ENCODE results near the gene PTH2R. TPM values are rescaled to one million over a fixed set of nuclear protein-coding genes. Genes with fewer than 3 reads are reported as not detected.
"Not testable (repeated sequence)": the region's sequence is repeated elsewhere in the genome, so short reads cannot be mapped to it uniquely, and the experiment has no call there.

Gene PTH2R
- total and polyA plus RNA-seq, 2 donors = 0.04 to 0.69 TPM

GRCh38 chr2:208426412-208427045, 19.9 kb downstream of the PTH2R start:
- 64% methylated on average over 5 of the region's 5 CpGs for WGBS
- DNase-seq (ENCODE audit: extremely low spot score) = no peak
- Histone ChIP-seq H3K27ac (ENCODE audit: low read depth) (no peak overlapping the region), H3K4me3 (ENCODE audit: low read depth, low read length) (no peak overlapping the region), H3K4me1 (ENCODE audit: insufficient read depth) (no peaks in the 10 kb centered on the region), H3K36me3 (ENCODE audit: insufficient read depth) (no peaks in the 10 kb centered on the region)

- Histone ChIP-seq H3K4me1 (ENCODE audit: insufficient read depth) (no peaks in the 10 kb centered on the region), H3K27ac (ENCODE audit: low read depth) (no peak overlapping the region), H3K36me3 (ENCODE audit: insufficient read depth) (no peaks in the 10 kb centered on the region), H3K4me3 (ENCODE audit: low read depth, low read length) (no peak overlapping the region)
- WGBS = 85% methylated on average over 3 of the region's 3 CpGs
- DNase-seq (ENCODE audit: extremely low spot score) = no peak
Observed at GRCh38 chr2:208437755-208438154, 31.2 kb downstream of the PTH2R start.

GRCh38 chr2:208440716-208441115, 34.1 kb downstream of the PTH2R start:
- H3K36me3 ChIP-seq (ENCODE audit: insufficient read depth) = no peaks in the 10 kb centered on the region
- no peaks in the 10 kb centered on the region for H3K4me1 ChIP-seq (ENCODE audit: insufficient read depth)
- H3K4me3 ChIP-seq (ENCODE audit: low read depth, low read length) = no peak overlapping the region
- H3K27ac ChIP-seq (ENCODE audit: low read depth) = no peak overlapping the region
- DNase-seq (ENCODE audit: extremely low spot score) = no peak
- WGBS = 77% methylated on average over 2 of the region's 2 CpGs

GRCh38 chr2:208441951-208442350, 35.4 kb downstream of the PTH2R start:
- Histone ChIP-seq H3K36me3 (ENCODE audit: insufficient read depth) (no peaks in the 10 kb centered on the region), H3K27ac (ENCODE audit: low read depth) (no peak overlapping the region), H3K4me1 (ENCODE audit: insufficient read depth) (no peaks in the 10 kb centered on the region), H3K4me3 (ENCODE audit: low read depth, low read length) (no peak overlapping the region)
- WGBS = 90% methylated on average over 2 of the region's 2 CpGs
- no peak for DNase-seq (ENCODE audit: extremely low spot score)

GRCh38 chr2:208447447-208447846, 40.9 kb downstream of the PTH2R start:
- H3K27ac ChIP-seq (ENCODE audit: low read depth); H3K4me1 ChIP-seq (ENCODE audit: insufficient read depth); H3K4me3 ChIP-seq (ENCODE audit: low read depth, low read length); H3K36me3 ChIP-seq (ENCODE audit: insufficient read depth); DNase-seq (ENCODE audit: extremely low spot score): not testable (repeated sequence)
- 97% methylated on average over 6 of the region's 6 CpGs for WGBS

- WGBS = 57% methylated on average over 2 of the region's 2 CpGs
- Histone ChIP-seq H3K4me3 (ENCODE audit: low read depth, low read length) (no peak overlapping the region), H3K36me3 (ENCODE audit: insufficient read depth) (no peaks in the 10 kb centered on the region), H3K27ac (ENCODE audit: low read depth) (no peak overlapping the region), H3K4me1 (ENCODE audit: insufficient read depth) (no peaks in the 10 kb centered on the region)
- no peak for DNase-seq (ENCODE audit: extremely low spot score)
Observed at GRCh38 chr2:208451061-208451460, 44.5 kb downstream of the PTH2R start.

GRCh38 chr2:208454861-208455260, 48.3 kb downstream of the PTH2R start:
- H3K4me3 ChIP-seq (ENCODE audit: low read depth, low read length) = no peak overlapping the region
- H3K4me1 ChIP-seq (ENCODE audit: insufficient read depth) = no peaks in the 10 kb centered on the region
- no peak overlapping the region for H3K27ac ChIP-seq (ENCODE audit: low read depth)
- no peaks in the 10 kb centered on the region for H3K36me3 ChIP-seq (ENCODE audit: insufficient read depth)
- DNase-seq (ENCODE audit: extremely low spot score) = no peak

- 54% methylated on average over 3 of the region's 3 CpGs for WGBS
- no peak for DNase-seq (ENCODE audit: extremely low spot score)
- Histone ChIP-seq H3K4me3 (ENCODE audit: low read depth, low read length) (no peak overlapping the region), H3K27ac (ENCODE audit: low read depth) (no peak overlapping the region), H3K4me1 (ENCODE audit: insufficient read depth) (no peaks in the 10 kb centered on the region), H3K36me3 (ENCODE audit: insufficient read depth) (no peaks in the 10 kb centered on the region)
Observed at GRCh38 chr2:208463721-208464120, 57.1 kb downstream of the PTH2R start.

- DNase-seq (ENCODE audit: extremely low spot score) = no peak
- WGBS = 80% methylated on average over 8 of the region's 8 CpGs
- Histone ChIP-seq H3K4me1 (ENCODE audit: insufficient read depth) (no peaks in the 10 kb centered on the region), H3K4me3 (ENCODE audit: low read depth, low read length) (no peak overlapping the region), H3K27ac (ENCODE audit: low read depth) (no peak overlapping the region), H3K36me3 (ENCODE audit: insufficient read depth) (no peaks in the 10 kb centered on the region)
Observed at GRCh38 chr2:208464205-208464604, 57.6 kb downstream of the PTH2R start.

- 44% methylated on average over 6 of the region's 6 CpGs for WGBS
- no peak overlapping the region for H3K27ac ChIP-seq (ENCODE audit: low read depth)
- H3K4me3 ChIP-seq (ENCODE audit: low read depth, low read length) = no peak overlapping the region
- no peak for DNase-seq (ENCODE audit: extremely low spot score)
- no peaks in the 10 kb centered on the region for H3K36me3 ChIP-seq (ENCODE audit: insufficient read depth)
- no peaks in the 10 kb centered on the region for H3K4me1 ChIP-seq (ENCODE audit: insufficient read depth)
Observed at GRCh38 chr2:208466151-208466919, 59.7 kb downstream of the PTH2R start.

- Histone ChIP-seq H3K36me3 (ENCODE audit: insufficient read depth) (no peaks in the 10 kb centered on the region), H3K4me1 (ENCODE audit: insufficient read depth) (no peaks in the 10 kb centered on the region), H3K27ac (ENCODE audit: low read depth) (no peak overlapping the region), H3K4me3 (ENCODE audit: low read depth, low read length) (no peak overlapping the region)
- DNase-seq (ENCODE audit: extremely low spot score) = no peak
- 30% methylated on average over 1 of the region's 1 CpG for WGBS
Observed at GRCh38 chr2:208466920-208467298, 60.3 kb downstream of the PTH2R start.

- Histone ChIP-seq H3K4me1 (ENCODE audit: insufficient read depth) (no peaks in the 10 kb centered on the region), H3K4me3 (ENCODE audit: low read depth, low read length) (no peak overlapping the region), H3K36me3 (ENCODE audit: insufficient read depth) (no peaks in the 10 kb centered on the region), H3K27ac (ENCODE audit: low read depth) (no peak overlapping the region)
- no peak for DNase-seq (ENCODE audit: extremely low spot score)
- WGBS = 45% methylated on average over 1 of the region's 1 CpG
Observed at GRCh38 chr2:208467564-208467963, 61.0 kb downstream of the PTH2R start.

GRCh38 chr2:208477741-208478140, 71.1 kb downstream of the PTH2R start:
- DNase-seq (ENCODE audit: extremely low spot score) = no peak
- no peak overlapping the region for H3K27ac ChIP-seq (ENCODE audit: low read depth)
- no peak overlapping the region for H3K4me3 ChIP-seq (ENCODE audit: low read depth, low read length)
- H3K4me1 ChIP-seq (ENCODE audit: insufficient read depth) = no peaks in the 10 kb centered on the region
- no peaks in the 10 kb centered on the region for H3K36me3 ChIP-seq (ENCODE audit: insufficient read depth)

GRCh38 chr2:208479342-208479741, 72.8 kb downstream of the PTH2R start:
- no peak overlapping the region for H3K27ac ChIP-seq (ENCODE audit: low read depth)
- 82% methylated on average over 5 of the region's 5 CpGs for WGBS
- DNase-seq (ENCODE audit: extremely low spot score) = no peak
- H3K36me3 ChIP-seq (ENCODE audit: insufficient read depth) = no peaks in the 10 kb centered on the region
- H3K4me1 ChIP-seq (ENCODE audit: insufficient read depth) = no peaks in the 10 kb centered on the region
- no peak overlapping the region for H3K4me3 ChIP-seq (ENCODE audit: low read depth, low read length)

Measured in urinary bladder (tissue), 4 donors.